GM19193 (cell line): ENCODE data around the gene MCEMP1.

Experiments
- POLR2A ChIP-seq: IDR thresholded peaks from 4 replicates; pipeline ENCODE4 v1.6.1; 2011; ENCODE audit not compliant: insufficient read depth, insufficient read length; ENCODE audit errors: extremely low read depth

The MCEMP1 gene

DNA sequence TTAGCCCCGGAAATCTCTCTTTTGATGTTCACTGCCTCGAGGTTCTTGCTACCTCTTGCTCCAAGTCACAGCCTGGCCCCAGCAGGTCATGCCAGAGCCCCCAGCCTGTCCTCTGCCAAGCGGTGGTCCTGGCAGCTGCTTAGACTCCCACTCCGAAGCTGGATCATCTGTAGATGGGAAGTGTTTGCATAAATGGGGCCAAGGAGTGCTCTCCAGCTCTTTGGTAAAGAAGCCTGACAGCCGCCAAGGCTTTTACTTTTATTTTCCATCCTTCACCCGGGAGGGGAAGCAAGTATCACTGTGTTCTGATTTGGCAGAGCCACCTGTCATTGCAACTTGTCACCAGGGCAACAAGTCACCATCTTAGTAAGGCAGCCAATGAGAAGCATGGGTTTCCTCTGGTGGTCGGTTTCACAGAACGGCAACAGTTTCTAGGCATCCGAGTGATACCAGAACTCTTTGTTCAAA lies 18.6 kb upstream of the MCEMP1 start:
- peak; percentile 44 for TF ChIP-seq POLR2A

DNA sequence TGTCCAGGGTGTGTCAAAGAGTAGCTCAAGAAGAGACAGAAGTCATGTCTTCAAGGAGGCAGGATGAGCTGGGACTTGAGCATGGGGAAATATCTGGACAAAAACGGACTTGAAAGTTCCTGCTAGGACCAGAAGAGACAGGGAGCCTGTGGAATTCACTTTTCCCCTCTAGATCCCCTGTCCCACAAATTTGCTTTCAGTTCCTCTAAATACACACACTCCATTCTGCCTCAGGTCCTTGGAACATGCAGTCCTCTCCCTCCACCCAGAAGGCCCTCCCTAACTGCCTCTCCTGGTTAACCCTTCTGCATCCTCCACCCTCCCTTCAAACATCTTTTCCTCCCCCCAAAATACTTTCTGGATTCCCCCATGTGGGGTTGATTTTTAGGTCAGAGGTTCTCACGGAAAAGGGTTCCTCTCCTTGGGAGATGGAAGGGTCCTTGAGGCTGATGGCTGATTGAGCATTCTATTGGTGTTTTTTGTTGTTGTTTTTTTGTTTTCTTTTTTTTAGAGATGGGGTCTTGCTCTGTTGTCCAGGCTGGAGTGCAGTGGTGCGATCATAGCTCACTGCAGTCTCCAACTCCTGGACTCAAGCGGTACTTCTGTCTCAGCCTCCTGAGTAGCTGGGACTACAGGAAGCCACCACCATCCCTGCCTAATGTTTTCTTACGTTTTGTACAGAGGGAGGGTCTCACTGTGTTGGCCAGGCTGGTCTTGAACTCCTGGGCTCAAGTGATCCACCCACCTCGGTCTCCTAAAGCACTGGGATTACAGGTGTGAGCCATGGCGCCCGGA lies 14.9 kb upstream of the MCEMP1 start:
- TF ChIP-seq POLR2A = no peak

DNA sequence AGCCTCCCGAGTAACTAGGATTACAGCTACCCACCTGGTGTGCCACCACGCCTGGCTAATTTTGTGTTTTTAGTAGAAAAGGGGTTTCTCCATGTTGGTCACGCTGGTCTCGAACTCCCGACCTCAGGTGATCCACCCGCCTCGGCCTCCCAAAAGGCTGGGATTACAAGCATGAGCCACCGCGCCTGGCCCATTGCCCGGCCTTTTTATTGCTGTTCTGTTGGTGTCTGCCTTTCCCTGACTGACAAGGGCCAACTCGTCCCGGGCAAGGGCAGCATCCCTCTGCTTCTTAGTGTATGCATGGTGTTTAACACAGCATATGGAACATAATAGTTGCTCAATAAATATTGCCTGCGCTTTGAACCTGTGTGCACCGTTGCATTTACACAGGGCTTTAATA lies 14.2 kb upstream of the MCEMP1 start:
- TF ChIP-seq POLR2A = no peak

DNA sequence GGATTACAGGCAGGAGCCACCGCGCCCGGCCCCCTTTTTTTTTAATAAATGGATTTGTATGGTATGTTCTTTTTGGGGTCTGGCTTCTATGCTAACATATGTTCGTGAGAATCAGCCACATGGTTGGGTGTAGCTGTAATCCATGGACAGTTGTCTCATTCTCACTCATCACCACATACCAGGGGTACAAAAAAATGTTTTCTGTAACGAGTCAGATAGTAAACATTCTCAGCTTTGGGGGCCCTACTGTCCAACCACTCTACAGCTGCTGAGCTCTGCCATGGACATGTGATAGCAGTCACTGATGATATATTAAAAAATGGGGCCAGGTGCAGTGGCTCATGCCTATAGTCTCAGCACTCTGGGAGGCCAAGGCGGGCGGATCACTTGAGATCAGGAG lies 13.2 kb upstream of the MCEMP1 start:
- TF ChIP-seq POLR2A = no peak

DNA sequence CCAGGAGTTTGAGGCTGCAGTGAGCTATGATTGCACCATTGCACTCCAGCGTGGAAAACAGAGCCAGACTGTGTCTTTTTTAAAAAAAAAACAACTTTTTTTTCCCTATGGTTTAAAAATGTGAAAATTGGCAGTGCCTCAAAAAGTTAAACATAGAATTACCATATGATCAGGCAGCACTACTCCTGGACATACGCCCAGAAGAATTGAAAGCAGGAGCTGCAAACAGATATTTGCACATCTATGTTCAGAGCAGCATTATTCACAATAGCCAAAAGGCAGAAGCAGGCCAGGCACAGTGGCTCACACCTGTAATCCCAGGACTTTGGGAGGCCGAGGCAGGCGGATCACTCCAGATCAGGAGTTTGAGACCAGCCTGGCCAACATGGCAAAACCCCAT lies 11.8 kb upstream of the MCEMP1 start:
- TF ChIP-seq POLR2A = no peak

DNA sequence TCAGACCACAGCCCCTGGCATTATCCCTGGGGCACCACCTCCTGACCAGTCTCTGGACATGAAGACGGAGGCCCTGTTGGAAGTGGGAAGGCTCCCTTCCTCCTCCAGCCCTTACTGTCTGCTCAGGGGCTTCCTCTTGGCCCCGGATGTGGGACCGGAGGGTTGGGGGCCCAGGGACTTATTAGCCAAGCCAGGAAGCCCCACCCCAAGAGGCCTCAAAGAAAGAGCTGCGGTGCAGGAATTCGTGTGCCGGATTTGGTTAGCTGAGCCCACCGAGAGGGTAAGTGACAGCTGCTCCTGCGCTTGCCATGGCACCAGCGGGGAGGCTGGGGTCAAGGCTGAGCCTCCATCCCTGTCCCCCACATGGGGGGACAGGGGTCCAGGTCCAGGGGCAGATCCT lies 8.0 kb upstream of the MCEMP1 start, which contains the start of gene RETN:
RETN (plus strand) TSS at position 208 of the 400 bp plus-strand sequence. CDS start 278 bp downstream, outside the sequence.
- TF ChIP-seq POLR2A = no peak

DNA sequence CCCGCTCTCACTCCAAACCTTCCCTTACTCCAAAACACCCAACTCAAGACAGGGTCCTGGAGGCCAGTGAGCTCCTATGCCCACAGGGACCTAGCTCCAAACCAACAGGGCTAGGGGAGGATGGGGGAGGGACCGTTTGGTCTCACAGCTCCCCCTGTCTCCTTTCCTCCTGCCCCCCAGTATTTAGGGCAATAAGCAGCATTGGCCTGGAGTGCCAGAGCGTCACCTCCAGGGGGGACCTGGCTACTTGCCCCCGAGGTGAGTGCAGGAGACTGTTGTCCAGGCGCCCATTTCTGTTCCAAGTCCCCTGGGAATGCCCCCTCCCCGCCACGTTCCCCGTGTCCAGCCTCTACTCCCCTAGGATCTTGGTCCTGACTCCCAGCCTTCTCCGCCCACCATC lies 7.2 kb upstream of the MCEMP1 start:
- no peak for TF ChIP-seq POLR2A

DNA sequence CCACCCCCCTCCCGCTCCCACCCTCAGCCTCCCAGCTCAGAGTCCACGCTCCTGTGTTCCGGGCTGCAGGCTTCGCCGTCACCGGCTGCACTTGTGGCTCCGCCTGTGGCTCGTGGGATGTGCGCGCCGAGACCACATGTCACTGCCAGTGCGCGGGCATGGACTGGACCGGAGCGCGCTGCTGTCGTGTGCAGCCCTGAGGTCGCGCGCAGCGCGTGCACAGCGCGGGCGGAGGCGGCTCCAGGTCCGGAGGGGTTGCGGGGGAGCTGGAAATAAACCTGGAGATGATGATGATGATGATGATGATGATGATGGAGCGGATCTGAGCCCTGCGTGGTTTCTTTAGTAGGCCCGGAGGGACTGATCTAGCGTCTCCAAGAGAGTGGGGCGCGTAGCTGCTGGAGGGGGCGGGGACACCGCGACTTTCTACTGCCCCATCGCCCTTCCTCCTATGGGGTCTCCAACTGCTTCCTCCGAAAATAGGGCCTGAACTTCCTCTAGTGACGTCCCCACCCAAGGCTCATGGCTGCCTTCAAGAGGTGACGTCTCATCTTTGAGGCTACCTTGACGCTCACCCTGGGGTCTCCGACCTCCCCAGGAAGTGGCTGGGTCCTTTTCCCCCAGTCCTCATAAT lies 6.6 kb upstream of the MCEMP1 start:
- TF ChIP-seq POLR2A = no peak

DNA sequence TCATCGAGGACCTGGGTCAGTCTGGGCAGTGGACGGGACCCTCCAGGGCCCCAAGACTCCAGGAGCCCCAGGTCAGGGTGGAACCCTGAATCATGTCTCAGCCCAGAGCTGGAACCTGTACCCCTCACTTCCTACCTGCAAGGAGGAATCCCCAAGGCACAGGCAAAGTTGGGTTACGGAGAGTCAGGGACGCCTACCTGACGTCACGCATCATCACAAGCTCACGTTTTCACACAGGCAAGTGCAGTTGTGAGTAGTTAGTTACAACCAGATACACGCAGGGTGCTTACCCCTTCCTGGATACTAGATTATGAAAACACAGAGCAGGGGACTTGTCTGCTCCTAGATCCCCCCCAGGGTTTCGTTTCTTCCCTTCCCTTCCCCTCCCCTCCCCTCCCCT lies 6.1 kb upstream of the MCEMP1 start:
- no peak for TF ChIP-seq POLR2A

DNA sequence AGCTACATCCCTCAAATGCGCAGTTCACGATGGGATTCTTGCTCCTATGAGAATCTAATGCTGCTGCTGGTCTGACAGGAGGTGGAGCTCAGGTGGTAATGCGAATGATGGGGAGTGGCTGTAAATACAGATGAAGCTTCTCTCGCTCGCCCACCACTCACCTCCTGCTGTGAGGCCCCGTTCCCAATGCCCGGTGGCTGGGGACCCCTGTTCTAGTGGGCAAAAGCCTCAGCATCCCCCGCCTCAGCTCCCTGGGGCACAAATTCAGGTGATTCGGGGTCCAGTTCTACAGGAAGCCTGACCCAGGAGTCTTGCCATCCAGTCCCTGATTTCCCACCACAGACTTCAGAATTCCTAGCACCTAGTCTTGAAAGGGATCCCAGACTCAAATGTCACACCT lies 4.4 kb upstream of the MCEMP1 start:
- no peak for TF ChIP-seq POLR2A

DNA sequence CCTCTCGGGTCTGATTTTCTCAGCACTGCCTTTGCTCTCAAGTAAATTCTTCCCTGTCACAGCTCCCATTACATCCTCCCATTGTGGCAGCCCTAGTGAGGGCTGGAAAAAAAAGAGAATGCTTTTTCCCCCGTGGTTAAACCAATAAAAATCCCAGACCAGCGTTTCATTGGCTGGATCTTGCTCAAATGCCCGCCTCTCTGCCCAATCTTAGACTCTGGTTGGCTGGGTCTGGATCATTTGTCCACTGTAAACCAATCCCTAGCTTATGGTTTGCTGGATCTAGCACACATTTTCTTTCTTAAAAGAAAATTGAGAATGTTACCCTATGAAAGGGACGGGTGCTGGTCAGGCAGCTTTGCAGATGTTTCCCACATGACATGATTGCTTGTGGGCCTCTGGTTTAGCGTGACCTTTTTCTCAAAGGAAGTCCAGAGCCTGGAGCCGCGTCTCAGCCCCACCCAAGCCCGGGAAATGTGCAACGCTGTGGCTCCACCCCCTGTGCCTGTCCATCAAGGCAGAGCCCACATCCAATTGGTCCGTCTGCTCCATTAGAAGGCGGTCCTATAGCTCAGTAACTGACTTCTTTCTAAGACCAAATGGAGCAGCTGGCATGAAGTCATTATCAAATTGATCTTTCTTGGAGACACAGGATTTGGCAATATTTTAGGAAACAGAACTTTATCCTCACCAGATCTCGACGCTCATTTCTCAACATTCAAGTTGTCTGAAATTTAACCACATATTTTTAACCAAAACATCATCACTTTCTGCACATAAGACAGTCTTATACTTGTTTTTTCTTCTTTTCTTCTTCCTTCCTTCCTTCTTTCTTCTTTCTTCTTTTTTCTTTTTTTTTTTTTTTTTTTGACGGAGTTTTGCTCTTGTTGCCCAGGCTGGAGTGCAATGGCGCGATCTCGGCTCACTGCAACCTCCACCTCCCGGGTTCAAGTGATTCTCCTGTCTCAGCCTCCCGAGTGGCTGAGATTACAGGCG lies 2.6 kb upstream of the MCEMP1 start:
- no peak for TF ChIP-seq POLR2A

DNA sequence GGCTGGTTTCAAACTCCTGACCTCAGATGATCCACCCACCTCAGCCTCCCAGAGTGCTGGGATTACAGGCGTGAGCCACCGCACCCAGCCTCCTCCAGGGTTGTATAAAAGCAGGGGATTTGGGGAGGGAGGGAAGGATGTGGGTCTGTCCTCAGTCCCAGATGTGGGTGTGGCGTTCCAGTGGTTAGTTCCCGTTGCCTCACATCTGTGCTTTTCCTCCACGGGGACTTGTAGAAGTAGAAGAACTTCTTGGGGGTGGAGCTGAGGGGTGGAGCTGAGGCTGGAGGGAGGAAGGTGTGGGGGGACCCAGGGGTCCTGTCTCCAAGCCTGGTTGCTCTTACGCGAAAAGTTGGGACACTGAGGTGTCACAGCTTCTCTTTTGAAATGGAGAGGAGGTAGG lies 514 bp upstream of the MCEMP1 start:
- no peak for TF ChIP-seq POLR2A

DNA sequence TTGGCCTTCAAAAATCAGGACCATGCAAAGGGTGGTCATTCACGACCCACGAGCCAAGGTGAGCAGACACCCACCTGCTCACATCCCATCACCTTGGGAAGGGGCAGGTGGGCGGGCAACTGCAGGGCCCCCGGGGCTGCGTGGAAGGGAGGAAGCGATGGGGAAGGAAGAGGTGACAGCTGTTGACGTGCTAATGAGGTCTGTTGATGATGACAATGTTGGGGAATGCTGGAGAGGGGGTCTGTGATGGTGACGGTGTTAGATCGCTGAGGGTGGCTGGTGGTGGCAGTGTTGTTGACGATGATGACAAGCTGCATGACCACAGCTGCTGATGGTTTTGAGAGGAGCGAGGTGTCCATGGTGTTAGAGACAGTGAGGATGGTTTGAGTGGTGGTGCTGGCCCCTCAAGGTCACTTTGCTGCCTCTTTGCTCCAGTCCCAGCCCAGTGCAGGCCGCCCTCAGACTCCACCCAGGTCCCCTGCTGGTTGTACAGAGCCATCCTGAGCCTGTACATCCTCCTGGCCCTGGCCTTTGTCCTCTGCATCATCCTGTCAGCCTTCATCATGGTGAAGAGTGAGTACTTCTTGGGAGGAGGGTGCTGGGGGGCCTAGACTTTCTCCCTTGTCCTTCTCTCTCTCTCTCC lies 900 bp downstream of the MCEMP1 start:
- no peak for TF ChIP-seq POLR2A

DNA sequence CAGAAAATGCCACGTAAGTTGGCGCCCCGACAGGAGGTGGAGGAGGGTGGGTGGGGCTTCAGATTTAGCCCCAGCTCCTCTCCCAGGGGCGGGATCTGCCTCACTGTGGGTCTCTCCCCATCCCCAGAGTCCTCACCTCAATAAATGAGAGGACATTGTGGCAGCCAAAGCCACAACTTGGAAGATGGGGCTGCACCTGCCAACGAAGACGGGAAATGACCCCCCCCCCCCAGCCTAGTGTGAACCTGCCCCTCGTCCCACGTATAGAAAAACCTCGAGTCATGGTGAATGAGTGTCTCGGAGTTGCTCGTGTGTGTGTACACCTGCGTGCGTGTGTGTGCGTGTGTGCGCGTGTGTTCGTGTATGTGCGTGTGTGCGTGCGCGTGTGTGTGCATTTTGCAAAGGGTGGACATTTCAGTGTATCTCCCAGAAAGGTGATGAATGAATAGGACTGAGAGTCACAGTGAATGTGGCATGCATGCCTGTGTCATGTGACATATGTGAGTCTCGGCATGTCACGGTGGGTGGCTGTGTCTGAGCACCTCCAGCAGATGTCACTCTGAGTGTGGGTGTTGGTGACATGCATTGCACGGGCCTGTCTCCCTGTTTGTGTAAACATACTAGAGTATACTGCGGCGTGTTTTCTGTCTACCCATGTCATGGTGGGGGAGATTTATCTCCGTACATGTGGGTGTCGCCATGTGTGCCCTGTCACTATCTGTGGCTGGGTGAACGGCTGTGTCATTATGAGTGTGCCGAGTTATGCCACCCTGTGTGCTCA lies 2.3 kb downstream of the MCEMP1 start:
- peak; percentile 11 for TF ChIP-seq POLR2A
